Stimulated activated CD8-positive, alpha-beta memory T cell treated with anti-CD3 and anti-CD28 coated beads, Interleukin-15, amount 100 ng/mL, for 1 hour (primary cell): ENCODE data around the gene SUN5.

ENCODE experiments used
- DNase-seq: peaks from one replicate; pipeline ENCODE4 v3.0.0-alpha.2; 2020; ENCODE audit warnings: low read depth

Gene SUN5

GRCh38 chr20:32995802-32996201 is 8.4 kb downstream of the SUN5 start:
- no peak for DNase-seq

- DNase-seq, result no peak
Observed at GRCh38 chr20:32993496-32994050, 10.7 kb downstream of the SUN5 start.

- DNase-seq, result no peak
Observed at GRCh38 chr20:32991792-32992641, 12.2 kb downstream of the SUN5 start.

GRCh38 chr20:32991383-32991782 is 12.8 kb downstream of the SUN5 start:
- DNase-seq, result no peak

GRCh38 chr20:32990426-32990825 is 13.8 kb downstream of the SUN5 start:
- no peak for DNase-seq

GRCh38 chr20:32989507-32990283 is 14.5 kb downstream of the SUN5 start:
- DNase-seq, result no peak

GRCh38 chr20:32988008-32988407 is 16.2 kb downstream of the SUN5 start:
- no peak for DNase-seq

- no peak for DNase-seq
Observed at GRCh38 chr20:32987044-32987825, 17.0 kb downstream of the SUN5 start.

GRCh38 chr20:32986331-32986966 is 17.8 kb downstream of the SUN5 start:
- DNase-seq, result no peak

GRCh38 chr20:32985596-32985995 is 18.6 kb downstream of the SUN5 start:
- no peak for DNase-seq

- DNase-seq, result no peak
Observed at GRCh38 chr20:32984631-32985354, 19.4 kb downstream of the SUN5 start.

GRCh38 chr20:32984196-32984595 is 20.0 kb downstream of the SUN5 start:
- DNase-seq, result no peak

GRCh38 chr20:32983459-32984112 is 20.6 kb downstream of the SUN5 start:
- DNase-seq, result no peak

GRCh38 chr20:32982617-32983458 is 21.4 kb downstream of the SUN5 start:
- DNase-seq, result no peak

- DNase-seq, result no peak
Observed at GRCh38 chr20:32980990-32981389, 23.2 kb downstream of the SUN5 start.

- DNase-seq, result no peak
Observed at GRCh38 chr20:32980131-32980941, 23.9 kb downstream of the SUN5 start.

- no peak for DNase-seq
Observed at GRCh38 chr20:32979201-32979998, 24.8 kb downstream of the SUN5 start.

GRCh38 chr20:32978009-32978335 is 26.3 kb downstream of the SUN5 start:
- no peak for DNase-seq
